Measurements from ENCODE around the gene B4GALT1. TPM values are rescaled to one million over a fixed set of nuclear protein-coding genes. Genes with fewer than 3 reads are reported as not detected.

The B4GALT1 gene
- total and polyA plus RNA-seq, 12 donors: 14.8 to 117 (median 42.6) TPM

DNA sequence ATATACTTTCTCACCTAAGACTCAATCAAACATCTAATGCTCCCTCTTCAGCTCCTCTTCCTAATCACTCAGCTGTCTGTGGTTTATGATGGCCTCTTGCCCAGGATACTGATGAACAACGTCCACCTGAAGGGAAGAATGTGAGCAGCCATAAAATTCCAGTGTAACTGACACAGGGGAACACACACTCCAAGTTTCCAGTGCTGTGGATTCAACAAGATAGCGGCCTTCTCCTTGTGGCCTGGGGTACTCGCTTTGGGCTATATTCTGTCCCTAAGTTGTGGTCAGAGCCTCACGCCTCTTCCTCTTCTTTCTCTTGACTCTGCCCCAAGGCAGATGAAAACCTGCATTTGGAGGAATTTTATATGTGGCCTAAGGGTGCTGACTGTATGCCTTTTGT, 11.7 kb downstream of the B4GALT1 start:
- intact Hi-C loops (cut with DNase I): loop anchor here in 1 of 10 donors (5.0 kb wide), 1 partner anchor 48 kb away; no protein-coding TSS in a partner anchor
- TF ChIP-seq, protein P1, sequence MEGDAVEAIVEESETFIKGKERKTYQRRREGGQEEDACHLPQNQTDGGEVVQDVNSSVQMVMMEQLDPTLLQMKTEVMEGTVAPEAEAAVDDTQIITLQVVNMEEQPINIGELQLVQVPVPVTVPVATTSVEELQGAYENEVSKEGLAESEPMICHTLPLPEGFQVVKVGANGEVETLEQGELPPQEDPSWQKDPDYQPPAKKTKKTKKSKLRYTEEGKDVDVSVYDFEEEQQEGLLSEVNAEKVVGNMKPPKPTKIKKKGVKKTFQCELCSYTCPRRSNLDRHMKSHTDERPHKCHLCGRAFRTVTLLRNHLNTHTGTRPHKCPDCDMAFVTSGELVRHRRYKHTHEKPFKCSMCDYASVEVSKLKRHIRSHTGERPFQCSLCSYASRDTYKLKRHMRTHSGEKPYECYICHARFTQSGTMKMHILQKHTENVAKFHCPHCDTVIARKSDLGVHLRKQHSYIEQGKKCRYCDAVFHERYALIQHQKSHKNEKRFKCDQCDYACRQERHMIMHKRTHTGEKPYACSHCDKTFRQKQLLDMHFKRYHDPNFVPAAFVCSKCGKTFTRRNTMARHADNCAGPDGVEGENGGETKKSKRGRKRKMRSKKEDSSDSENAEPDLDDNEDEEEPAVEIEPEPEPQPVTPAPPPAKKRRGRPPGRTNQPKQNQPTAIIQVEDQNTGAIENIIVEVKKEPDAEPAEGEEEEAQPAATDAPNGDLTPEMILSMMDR (IDR thresholded peaks at IDR 0.05): no peak
- Histone ChIP-seq H3K36me3 (no peaks in the 10 kb centered on the region), H3K27me3 (no peaks in the 10 kb centered on the region), H3K4me3 (no peak overlapping the region), H3K9me3 (peaks cover 0 to 7% (median 0%) of the 10 kb centered on the region in 11 donors), H3K27ac (peak overlapping the region in 6 of 10 donors; percentile 18 to 100 (median 36)), H3K4me1 (peaks cover 45 to 99% (median 88%) of the 10 kb centered on the region in 9 donors)
- no peak for DNase-seq
- no peak for ATAC-seq
- WGBS, 2 donors: 73% methylated on average over 4 of the region's 4 CpGs

- intact Hi-C loops (cut with DNase I): no loop called here
- DNase-seq (no peak), ATAC-seq (no peak)
- Histone ChIP-seq H3K27ac (peak overlapping the region in 4 of 10 donors; percentile 33 to 100 (median 38)), H3K27me3 (no peaks in the 10 kb centered on the region), H3K9me3 (peaks cover 0 to 7% (median 0%) of the 10 kb centered on the region in 11 donors), H3K36me3 (no peaks in the 10 kb centered on the region), H3K4me1 (peaks cover 44 to 98% (median 86%) of the 10 kb centered on the region in 9 donors), H3K4me3 (no peak overlapping the region)
- TF ChIP-seq, protein P1 (IDR thresholded peaks at IDR 0.05): no peak
- 47 to 48% methylated on average over 3 of the region's 3 CpGs for WGBS, 2 donors
These were observed 12.8 kb downstream of the B4GALT1 start for GRCh38 chr9:33154371-33154770.

DNA sequence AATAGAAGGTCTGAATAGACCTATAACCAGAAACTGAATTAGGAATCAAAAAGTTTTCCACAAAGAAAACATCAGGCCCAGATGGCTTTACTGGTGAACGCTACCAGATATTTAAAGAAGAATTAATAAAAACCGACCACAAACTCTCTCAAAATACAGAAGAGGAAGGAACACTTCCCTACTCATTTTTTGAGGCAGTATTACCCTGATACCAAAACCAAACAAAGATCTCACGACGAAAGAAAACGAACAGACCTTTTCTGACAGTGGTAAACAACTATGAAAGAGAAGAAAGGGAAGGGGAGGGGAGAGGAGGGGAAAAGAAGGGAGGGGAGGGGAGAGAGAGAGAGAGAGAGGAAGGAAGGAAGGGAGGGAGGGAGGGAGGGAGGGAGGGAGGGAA, 13.5 kb downstream of the B4GALT1 start:
- Histone ChIP-seq H3K27me3 (no peaks in the 10 kb centered on the region), H3K9me3 (peaks cover 0 to 7% (median 0%) of the 10 kb centered on the region in 11 donors), H3K4me1 (peaks cover 44 to 98% (median 86%) of the 10 kb centered on the region in 9 donors), H3K27ac (peak overlapping the region in 3 of 10 donors; percentile 7 to 100 (median 74)), H3K36me3 (no peaks in the 10 kb centered on the region), H3K4me3 (no peak overlapping the region)
- TF ChIP-seq, protein P1 (IDR thresholded peaks at IDR 0.05): no peak
- intact Hi-C loops (cut with DNase I): no loop called here
- WGBS, 2 donors: 63 to 80% methylated on average over 5 of the region's 5 CpGs
- DNase-seq (no peak), ATAC-seq (no peak)

GRCh38 chr9:33153001-33153400, 14.1 kb downstream of the B4GALT1 start:
- H3K27ac ChIP-seq: peak overlapping the region in 5 of 10 donors; percentile 7 to 100 (median 25)
- no peak overlapping the region for H3K4me3 ChIP-seq
- TF ChIP-seq, protein P1 (IDR thresholded peaks at IDR 0.05): no peak
- peaks cover 0 to 7% (median 0%) of the 10 kb centered on the region in 11 donors for H3K9me3 ChIP-seq
- ATAC-seq (no peak), DNase-seq (no peak)
- H3K4me1 ChIP-seq: peaks cover 42 to 98% (median 85%) of the 10 kb centered on the region in 9 donors
- intact Hi-C loops (cut with DNase I): no loop called here
- no peaks in the 10 kb centered on the region for H3K36me3 ChIP-seq
- 68% methylated on average over 2 of the region's 2 CpGs for WGBS, 2 donors
- H3K27me3 ChIP-seq: no peaks in the 10 kb centered on the region

Data from heart right ventricle (tissue), 16 donors.